GM12878 (cell line): ENCODE results near the gene PCDH1.

Source experiments
- ATF3 ChIP-seq: IDR thresholded peaks from 2 replicates; pipeline ENCODE4 v1.6.1; 2011; ENCODE audit warnings: low read depth, mild to moderate bottlenecking, low read length, moderate library complexity, borderline replicate concordance; ENCODE audit errors: extremely low read depth
- CEBPB ChIP-seq, 2 experiments: fragments of 150-350 bp in 1 of 2; IDR thresholded peaks; 2 replicates each; pipeline ENCODE4 v1.6.1; 2012 to 2014; ENCODE audit warnings: low read depth in 2 of 2, low read length in 2 of 2, borderline replicate concordance in 1 of 2, inconsistent platforms in 1 of 2
- MEF2B ChIP-seq: fragments of 450-650 bp; IDR thresholded peaks from 2 replicates; pipeline ENCODE4 v1.6.1; 2018; ENCODE audit warnings: mild to moderate bottlenecking, moderate library complexity; ENCODE audit not compliant: partially characterized antibody, poor library complexity, severe bottlenecking
- NR2C1 ChIP-seq: fragments of 450-650 bp; IDR thresholded peaks from 2 replicates; pipeline ENCODE4 v1.6.1; 2017; ENCODE audit warnings: antibody characterized with exemption, mild to moderate bottlenecking, moderate library complexity
- POLR2A ChIP-seq: IDR thresholded peaks from 2 replicates; pipeline ENCODE4 v1.6.1; 2011; ENCODE audit warnings: low read depth, mild to moderate bottlenecking, low read length
- POLR2AphosphoS5 ChIP-seq: IDR thresholded peaks from 2 replicates; pipeline ENCODE4 v1.6.1; 2011; ENCODE audit warnings: mild to moderate bottlenecking, low read length, inconsistent platforms
- RAD21 ChIP-seq: IDR thresholded peaks from 2 replicates; pipeline ENCODE4 v1.6.1; 2011; ENCODE audit warnings: mild to moderate bottlenecking, low read depth, low read length, moderate library complexity; ENCODE audit not compliant: insufficient read depth
- SIX5 ChIP-seq: IDR thresholded peaks from 2 replicates; pipeline ENCODE4 v1.6.1; 2011; ENCODE audit warnings: mild to moderate bottlenecking, low read depth, low read length, moderate library complexity; ENCODE audit not compliant: severe bottlenecking
- SMC3 ChIP-seq: IDR thresholded peaks from 2 replicates; pipeline ENCODE4 v1.6.1; 2011; ENCODE audit warnings: low read length, improper control_type of control experiment, borderline replicate concordance
- SP1 ChIP-seq: IDR thresholded peaks from one replicate; pipeline ENCODE4 v1.6.1; 2011; ENCODE audit warnings: low read depth, low read length
- TBL1XR1 ChIP-seq: IDR thresholded peaks from 2 replicates; pipeline ENCODE4 v1.6.1; 2012; ENCODE audit warnings: low read depth, low read length, improper control_type of control experiment
- TF ChIP-seq, protein P1 (sequence below), 3 experiments: IDR thresholded peaks in 2 of 3; conservative IDR thresholded peaks in 1 of 3; 2 replicates each; pipeline ENCODE4 v1.5.1; 2011; ENCODE audit warnings: low read depth in 3 of 3, low read length in 3 of 3, mild to moderate bottlenecking in 3 of 3, control low read depth in 2 of 3, moderate library complexity in 2 of 3, inconsistent platforms in 1 of 3, mixed read lengths in 1 of 3; ENCODE audit not compliant: control insufficient read depth in 2 of 3, insufficient read depth in 1 of 3; ENCODE audit errors: extremely low read depth in 1 of 3

DNA sequence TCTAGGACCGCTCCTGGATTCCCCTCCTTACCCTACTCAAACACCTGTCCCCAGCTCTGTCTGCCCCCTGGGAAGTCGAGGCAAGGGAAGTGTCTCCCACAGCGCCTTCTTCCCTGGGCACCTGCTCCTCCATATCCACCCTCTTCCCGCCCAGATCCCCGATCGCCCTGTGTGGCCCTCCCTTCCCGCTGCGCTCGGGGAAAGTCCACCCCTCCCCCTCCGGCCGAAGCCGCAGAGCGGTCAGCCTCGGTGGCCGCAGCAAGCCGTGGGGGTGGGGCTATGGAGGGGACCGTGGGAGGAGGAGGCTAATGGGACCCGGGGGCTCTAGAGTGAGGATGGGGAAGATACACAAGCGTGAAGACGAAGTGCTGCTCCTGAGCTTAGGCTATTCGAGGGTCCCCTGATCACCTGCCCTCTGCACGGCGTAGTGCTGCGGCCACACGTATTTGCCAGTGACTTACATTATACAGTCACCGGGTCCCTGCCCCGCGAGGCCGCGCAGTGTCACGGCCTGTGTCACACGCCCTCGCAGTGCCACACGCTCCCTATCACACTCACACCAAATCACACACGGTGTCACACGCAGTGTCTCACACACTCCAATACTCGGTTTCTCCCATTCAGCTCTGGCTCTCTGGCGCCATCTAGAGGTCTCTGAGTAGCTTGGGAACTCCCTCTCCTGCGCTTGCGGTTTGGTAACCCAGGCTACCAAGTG lies 658 bp upstream of the PCDH1 start:
- no peak for TF ChIP-seq POLR2AphosphoS5
- TF ChIP-seq CEBPB (IDR thresholded peaks at IDR 0.05; ENCODE audit: borderline replicate concordance in 1 of 2, low read depth in 2 of 2, low read length in 2 of 2) = no peak
- TF ChIP-seq, protein P1, sequence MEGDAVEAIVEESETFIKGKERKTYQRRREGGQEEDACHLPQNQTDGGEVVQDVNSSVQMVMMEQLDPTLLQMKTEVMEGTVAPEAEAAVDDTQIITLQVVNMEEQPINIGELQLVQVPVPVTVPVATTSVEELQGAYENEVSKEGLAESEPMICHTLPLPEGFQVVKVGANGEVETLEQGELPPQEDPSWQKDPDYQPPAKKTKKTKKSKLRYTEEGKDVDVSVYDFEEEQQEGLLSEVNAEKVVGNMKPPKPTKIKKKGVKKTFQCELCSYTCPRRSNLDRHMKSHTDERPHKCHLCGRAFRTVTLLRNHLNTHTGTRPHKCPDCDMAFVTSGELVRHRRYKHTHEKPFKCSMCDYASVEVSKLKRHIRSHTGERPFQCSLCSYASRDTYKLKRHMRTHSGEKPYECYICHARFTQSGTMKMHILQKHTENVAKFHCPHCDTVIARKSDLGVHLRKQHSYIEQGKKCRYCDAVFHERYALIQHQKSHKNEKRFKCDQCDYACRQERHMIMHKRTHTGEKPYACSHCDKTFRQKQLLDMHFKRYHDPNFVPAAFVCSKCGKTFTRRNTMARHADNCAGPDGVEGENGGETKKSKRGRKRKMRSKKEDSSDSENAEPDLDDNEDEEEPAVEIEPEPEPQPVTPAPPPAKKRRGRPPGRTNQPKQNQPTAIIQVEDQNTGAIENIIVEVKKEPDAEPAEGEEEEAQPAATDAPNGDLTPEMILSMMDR (IDR thresholded peaks at IDR 0.05 in 2 of 3, conservative IDR thresholded peaks at IDR 0.05 in 1 of 3; ENCODE audit: control insufficient read depth in 2 of 3, extremely low read depth in 1 of 3, insufficient read depth in 1 of 3, low read depth in 3 of 3, low read length in 3 of 3) = peak; percentile 97 to 98 (median 97); a peak in 5 of 6 replicates
- TF ChIP-seq TBL1XR1 = no peak
- TF ChIP-seq SMC3 = peak; percentile 90
- TF ChIP-seq POLR2A = no peak
- peak; percentile 89 for TF ChIP-seq RAD21
- TF ChIP-seq SP1 = peak; percentile 33
- no peak for TF ChIP-seq SIX5
- no peak for TF ChIP-seq ATF3
- TF ChIP-seq MEF2B = peak; percentile 35
- TF ChIP-seq NR2C1 = no peak
